H9 (cell line): Measurements from ENCODE around the gene CCR8. TPM values are rescaled to one million over a fixed set of nuclear protein-coding genes. Genes with fewer than 3 reads are reported as not detected.
"Not testable (repeated sequence)": the region's sequence is repeated elsewhere in the genome, so short reads cannot be mapped to it uniquely, and the experiment has no call there.

Experiments used
- DNase-seq: peaks from one replicate; pipeline ENCODE4 v3.0.0-alpha.2; 2017
- H2AFZ ChIP-seq: one replicate; pipeline ENCODE4 v1.6.1; 2013; ENCODE audit warnings: mild to moderate bottlenecking, low read length, control low read depth, moderate library complexity
- H2AK5ac ChIP-seq: 2 replicates; pipeline ENCODE4 v1.6.1; 2013; ENCODE audit warnings: low read length, control low read depth, mixed read lengths; ENCODE audit not compliant: insufficient read length
- H2BK120ac ChIP-seq: one replicate; pipeline ENCODE4 v1.6.1; 2013; ENCODE audit warnings: low read depth, mild to moderate bottlenecking, low read length, control low read depth, inconsistent platforms; ENCODE audit not compliant: poor library complexity, severe bottlenecking
- H2BK12ac ChIP-seq: 2 replicates; pipeline ENCODE4 v1.6.1; 2013; ENCODE audit warnings: low read length, control low read depth, mixed read lengths, low read depth; ENCODE audit not compliant: insufficient read length
- H2BK15ac ChIP-seq: 2 replicates; pipeline ENCODE4 v1.6.1; 2013; ENCODE audit warnings: low read depth, low read length, control low read depth
- H2BK20ac ChIP-seq: one replicate; pipeline ENCODE4 v1.6.1; 2013; ENCODE audit warnings: low read depth, mild to moderate bottlenecking, low read length, control low read depth, inconsistent platforms; ENCODE audit not compliant: poor library complexity, severe bottlenecking
- H2BK5ac ChIP-seq: 2 replicates; pipeline ENCODE4 v1.6.1; 2013; ENCODE audit warnings: low read length, control low read depth, mixed read lengths; ENCODE audit not compliant: insufficient read length
- H3K14ac ChIP-seq: 2 replicates; pipeline ENCODE4 v1.6.1; 2013; ENCODE audit warnings: low read length, control low read depth; ENCODE audit not compliant: insufficient read depth
- H3K18ac ChIP-seq: 2 replicates; pipeline ENCODE4 v1.6.1; 2013; ENCODE audit warnings: low read depth, mild to moderate bottlenecking, mixed read lengths, low read length, control low read depth; ENCODE audit not compliant: insufficient read length
- H3K23ac ChIP-seq: 2 replicates; pipeline ENCODE4 v1.6.1; 2013; ENCODE audit warnings: low read length, control low read depth, mixed read lengths, low read depth; ENCODE audit not compliant: insufficient read length
- H3K23me2 ChIP-seq: 2 replicates; pipeline ENCODE4 v1.6.1; 2013; ENCODE audit warnings: low read depth, mild to moderate bottlenecking, mixed read lengths, low read length, control low read depth; ENCODE audit not compliant: insufficient read length, poor library complexity, severe bottlenecking
- H3K27ac ChIP-seq: 2 replicates; pipeline ENCODE4 v1.5.1; 2013; ENCODE audit warnings: low read length, control low read depth, mixed read lengths, low read depth; ENCODE audit not compliant: insufficient read length
- H3K27me3 ChIP-seq: 2 replicates; pipeline ENCODE4 v1.6.1; 2013; ENCODE audit warnings: low read length, control low read depth, inconsistent platforms; ENCODE audit not compliant: insufficient read depth
- H3K4ac ChIP-seq: 2 replicates; pipeline ENCODE4 v1.6.1; 2013; ENCODE audit warnings: low read depth, mild to moderate bottlenecking, control low read depth, inconsistent platforms, low read length, moderate library complexity
- H3K4me1 ChIP-seq: 2 replicates; pipeline ENCODE4 v1.6.1; 2013; ENCODE audit warnings: low read length, control low read depth, inconsistent platforms; ENCODE audit not compliant: insufficient read depth
- H3K4me2 ChIP-seq: 2 replicates; pipeline ENCODE4 v1.6.1; 2013; ENCODE audit warnings: low read length, control low read depth, mixed read lengths; ENCODE audit not compliant: insufficient read length, insufficient read depth
- H3K56ac ChIP-seq: 2 replicates; pipeline ENCODE4 v1.6.1; 2013; ENCODE audit warnings: low read depth, mild to moderate bottlenecking, mixed read lengths, low read length, control low read depth; ENCODE audit not compliant: insufficient read length
- H3K79me1 ChIP-seq: 2 replicates; pipeline ENCODE4 v1.6.1; 2013; ENCODE audit warnings: low read depth, mild to moderate bottlenecking, moderate library complexity, low read length, control low read depth, inconsistent platforms; ENCODE audit not compliant: insufficient read depth, poor library complexity, severe bottlenecking
- H3K79me2 ChIP-seq: 2 replicates; pipeline ENCODE4 v1.6.1; 2013; ENCODE audit warnings: low read length, control low read depth, inconsistent platforms; ENCODE audit not compliant: insufficient read depth
- H3K9ac ChIP-seq: 2 replicates; pipeline ENCODE4 v1.6.1; 2013; ENCODE audit warnings: low read length, control low read depth, mixed read lengths; ENCODE audit not compliant: insufficient read length; ENCODE audit errors: extremely low read depth
- H3K9me3 ChIP-seq: one replicate; pipeline ENCODE4 v1.6.1; 2013; ENCODE audit warnings: low read depth, low read length, inconsistent platforms; ENCODE audit not compliant: control insufficient read depth
- H3T11ph ChIP-seq: one replicate; pipeline ENCODE4 v1.6.1; 2013; ENCODE audit warnings: mild to moderate bottlenecking, low read length, control low read depth, inconsistent platforms
- H4K20me1 ChIP-seq: one replicate; pipeline ENCODE4 v1.6.1; 2013; ENCODE audit not compliant: control insufficient read depth, insufficient read length, insufficient read depth
- H4K5ac ChIP-seq: 2 replicates; pipeline ENCODE4 v1.6.1; 2013; ENCODE audit warnings: low read depth, mild to moderate bottlenecking, mixed read lengths, low read length, control low read depth; ENCODE audit not compliant: insufficient read length
- H4K8ac ChIP-seq: replicated peaks from 2 replicates; pipeline ENCODE4 v1.6.1; 2013; ENCODE audit warnings: low read length, control low read depth, mixed read lengths, low read depth; ENCODE audit not compliant: insufficient read length
- H4K91ac ChIP-seq: 2 replicates; pipeline ENCODE4 v1.6.1; 2013; ENCODE audit warnings: low read depth, mild to moderate bottlenecking, moderate library complexity, mixed read lengths, low read length, control low read depth; ENCODE audit not compliant: insufficient read length
- H3K27ac Mint-ChIP-seq, 3 experiments: 2 replicates in 2 of 3; 3 replicates in 1 of 3; pipeline ENCODE4 v1.8.0; 2020 to 2021; ENCODE audit warnings: mixed read lengths in 3 of 3, mild to moderate bottlenecking in 1 of 3, moderate library complexity in 1 of 3
- H3K27me3 Mint-ChIP-seq: 2 replicates; pipeline ENCODE4 v1.8.0; 2021; ENCODE audit warnings: low read depth, mild to moderate bottlenecking, moderate library complexity, mixed read lengths
- H3K36me3 Mint-ChIP-seq, 3 experiments: 2 replicates in 2 of 3; 3 replicates in 1 of 3; pipeline ENCODE4 v1.8.0; 2020 to 2021; ENCODE audit warnings: low read depth in 3 of 3, mixed read lengths in 3 of 3; ENCODE audit not compliant: insufficient read depth in 1 of 3
- H3K4me1 Mint-ChIP-seq, 2 experiments: 2 replicates each; pipeline ENCODE4 v1.8.0; 2020; ENCODE audit warnings: mixed read lengths in 2 of 2
- H3K4me3 Mint-ChIP-seq, 2 experiments: 2 replicates in 1 of 2; 3 replicates in 1 of 2; pipeline ENCODE4 v1.8.0; 2020 to 2021; ENCODE audit warnings: mild to moderate bottlenecking in 2 of 2, mixed read lengths in 2 of 2, moderate library complexity in 1 of 2
- H3K9me3 Mint-ChIP-seq, 2 experiments: 2 replicates in 1 of 2; 3 replicates in 1 of 2; pipeline ENCODE4 v1.8.0; 2020; ENCODE audit warnings: mild to moderate bottlenecking in 2 of 2, mixed read lengths in 2 of 2, moderate library complexity in 1 of 2
- WGBS: extraction: QIAGEN DNeasy Blood & Tissue Kit; methylation state at CpG from one replicate; pipeline ENCODE4 v1.1.7; 2013; ENCODE audit warnings: missing lambda C conversion rate, low lambda C conversion rate, mixed read lengths; ENCODE audit not compliant: insufficient read length; ENCODE audit errors: extremely low coverage; 5-methylcytosine and 5-hydroxymethylcytosine counted together
- total RNA-seq: library from RNA; stranded (reverse); gene quantifications from 2 replicates; pipeline ENCODE4 v1.2.1, GENCODE V29; 2021

The CCR8 gene
- total RNA-seq, 1 experiment from 2014 or later: 0.31 TPM

DNA sequence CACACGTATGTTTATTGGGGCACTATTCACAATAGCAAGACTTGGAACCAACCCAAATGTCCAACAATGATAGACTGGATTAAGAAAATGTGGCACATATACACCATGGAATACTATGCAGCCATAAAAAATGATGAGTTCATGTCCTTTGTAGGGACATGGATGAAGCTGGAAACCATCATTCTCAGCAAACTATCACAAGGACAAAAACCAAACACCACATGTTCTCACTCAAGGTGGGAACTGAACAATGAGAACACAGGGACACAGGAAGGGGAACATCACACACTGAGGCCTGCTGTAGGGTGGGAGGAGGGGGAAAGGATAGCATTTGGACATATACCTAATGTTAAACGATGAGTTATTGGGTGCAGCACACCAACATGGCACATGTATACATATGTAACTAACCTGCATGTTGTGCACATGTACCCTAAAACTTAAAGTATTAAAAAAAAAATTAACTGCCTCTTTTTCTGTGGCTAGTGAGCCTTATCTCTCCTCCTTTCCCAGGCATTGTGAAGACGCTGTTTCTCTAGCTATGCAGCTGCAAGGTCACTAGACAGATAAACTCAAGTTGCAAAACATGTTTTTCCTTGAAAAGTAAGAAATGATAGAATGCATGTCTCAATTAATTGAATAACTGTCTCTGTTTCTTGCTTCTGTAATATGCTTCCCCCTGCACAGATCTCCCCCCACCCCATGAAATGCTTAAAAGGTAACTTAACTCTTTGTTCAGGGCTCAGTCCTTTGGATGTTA lies 23.8 kb downstream of the CCR8 start:
- not testable (repeated sequence) for H3K4me1 ChIP-seq, H3K14ac ChIP-seq, H2BK120ac ChIP-seq, H3K9ac ChIP-seq, DNase-seq, H2BK5ac ChIP-seq, H3K27me3 ChIP-seq, H3K79me2 ChIP-seq, H2BK12ac ChIP-seq, H3T11ph ChIP-seq, H4K20me1 ChIP-seq, H3K9me3 Mint-ChIP-seq, H3K23ac ChIP-seq, H4K5ac ChIP-seq, H3K23me2 ChIP-seq, H3K4me1 Mint-ChIP-seq, H3K18ac ChIP-seq, H4K8ac ChIP-seq, H3K56ac ChIP-seq, H3K36me3 Mint-ChIP-seq, H3K9me3 ChIP-seq, H3K27me3 Mint-ChIP-seq, H3K27ac ChIP-seq, H3K4me2 ChIP-seq, H3K4me3 Mint-ChIP-seq, H2AK5ac ChIP-seq, H3K79me1 ChIP-seq, H2BK15ac ChIP-seq, H4K91ac ChIP-seq, H3K4ac ChIP-seq, H2AFZ ChIP-seq, H2BK20ac ChIP-seq
- peak overlapping the region in 1 of 3 experiments; percentile 25; a peak in 1 of 7 replicates for H3K27ac Mint-ChIP-seq
- WGBS: no CpG with 5 or more reads among the region's 3 CpGs
